HG03575 (cell line): ENCODE data around the gene WWOX.

Experiments
- ATAC-seq: cut with Tn5 transposase; IDR thresholded peaks from one replicate; pipeline ENCODE4 v1.9.1; 2021; ENCODE audit not compliant: unreplicated experiment, insufficient number of reproducible peaks, low FRiP score; ENCODE audit errors: extremely low read depth

The WWOX gene

DNA sequence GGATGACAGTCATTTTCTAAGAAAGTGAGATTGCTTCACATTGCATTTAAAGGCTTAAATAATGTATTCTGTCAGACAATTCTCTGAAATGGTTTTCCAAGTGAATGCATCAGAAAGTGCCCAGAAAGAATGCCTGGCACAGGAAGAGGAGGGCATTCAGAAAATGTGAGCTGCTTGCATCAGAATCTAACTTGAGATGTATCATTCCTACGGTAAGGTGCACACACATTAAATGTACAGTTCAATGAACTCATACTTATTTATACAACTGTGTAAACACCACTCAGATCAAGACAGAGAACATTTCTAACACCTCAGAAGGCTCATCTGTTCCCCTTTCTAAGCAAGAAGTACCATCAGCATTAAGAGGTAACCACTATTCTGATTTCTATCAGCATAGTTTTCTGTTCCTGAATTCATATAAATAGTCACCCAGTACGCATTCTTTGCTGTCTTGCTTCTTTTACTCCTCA is 863.0 kb downstream of the WWOX start:
- peak; percentile 91 for ATAC-seq

GRCh38 chr16:78967948-78968347 is 868.5 kb downstream of the WWOX start:
- ATAC-seq, result no peak

GRCh38 chr16:78969721-78970120 is 870.3 kb downstream of the WWOX start:
- no peak for ATAC-seq

DNA sequence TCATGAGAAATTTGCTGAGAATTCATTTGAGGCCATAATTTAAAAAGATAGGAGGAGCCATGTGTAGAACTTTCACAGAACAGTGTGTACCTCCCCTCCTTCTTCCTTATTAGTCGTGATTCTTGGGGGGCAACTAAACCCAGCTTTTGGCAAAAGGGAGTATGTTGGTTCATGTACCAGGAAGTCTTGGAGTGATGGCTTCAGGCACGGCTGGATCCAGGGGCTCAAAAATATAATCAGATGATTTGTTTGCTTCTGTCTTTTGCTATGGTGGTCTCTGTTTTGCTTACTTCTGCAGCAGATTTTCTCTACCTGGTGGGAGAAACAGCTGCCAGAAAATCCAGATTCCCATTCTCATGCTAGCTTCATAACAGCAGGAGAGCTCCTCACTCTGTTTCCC is 871.2 kb downstream of the WWOX start:
- no peak for ATAC-seq

DNA sequence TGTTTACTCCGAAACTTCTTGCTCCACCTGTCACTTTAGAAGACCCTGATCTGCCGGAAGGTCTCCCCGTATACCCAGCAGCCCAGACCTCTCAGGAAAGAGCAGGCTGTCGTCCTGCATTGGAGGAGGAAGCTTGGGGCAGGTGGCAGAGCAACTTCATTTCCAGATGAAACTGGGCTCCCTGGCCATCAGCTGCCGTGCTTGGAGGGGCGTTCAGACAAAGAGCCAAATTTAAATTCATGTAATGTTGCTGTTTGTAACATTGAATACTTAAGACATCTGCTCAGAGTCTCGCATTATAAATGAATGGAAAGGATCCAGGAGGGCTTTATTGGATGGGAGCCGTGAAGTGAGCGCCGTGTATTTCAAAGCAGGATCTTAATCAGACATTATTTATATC is 872.6 kb downstream of the WWOX start:
- no peak for ATAC-seq

GRCh38 chr16:78972986-78973385 is 873.5 kb downstream of the WWOX start:
- no peak for ATAC-seq

DNA sequence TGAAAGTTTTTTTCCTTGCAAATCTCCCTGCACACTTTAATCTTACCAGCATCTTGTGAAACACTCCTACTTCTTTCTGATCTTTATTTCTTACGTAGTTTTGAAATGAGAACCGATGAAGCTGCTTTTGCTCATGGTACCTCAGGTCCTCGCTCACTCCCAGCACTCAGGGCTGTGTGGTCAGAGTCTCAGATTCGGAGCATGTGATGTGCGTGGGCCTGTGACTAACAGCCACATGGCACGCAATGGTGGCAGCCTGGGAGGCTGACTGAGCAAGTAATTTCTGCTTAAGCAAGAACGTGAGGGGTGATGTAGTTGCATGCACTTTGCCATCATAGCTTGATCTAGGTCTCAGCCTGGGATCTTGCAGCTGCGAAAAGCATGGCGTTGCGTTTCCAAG is 876.8 kb downstream of the WWOX start:
- ATAC-seq, result no peak

- ATAC-seq, result no peak
Measured at GRCh38 chr16:78980825-78981224, 881.4 kb downstream of the WWOX start.

- ATAC-seq, result no peak
Measured at GRCh38 chr16:78982096-78982744, 882.8 kb downstream of the WWOX start.

DNA sequence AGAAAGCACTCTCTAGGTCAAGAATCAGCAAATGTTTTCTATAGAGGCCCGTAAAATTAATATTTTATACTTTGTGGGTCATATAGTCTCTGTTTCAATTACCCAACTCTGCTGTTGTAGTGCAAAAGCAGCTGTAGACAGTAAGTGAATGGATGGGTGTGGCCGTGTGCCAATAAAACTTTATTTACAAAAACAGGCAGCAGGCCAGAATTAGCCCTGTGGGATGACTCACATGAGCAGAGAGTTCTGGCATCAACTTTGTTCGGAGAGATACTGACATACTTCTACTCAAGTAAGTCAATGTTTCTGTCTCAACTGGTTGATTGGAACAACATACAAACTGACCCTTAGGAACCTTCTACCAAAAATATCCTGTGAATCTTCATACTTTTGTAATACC is 884.9 kb downstream of the WWOX start:
- ATAC-seq, result no peak

DNA sequence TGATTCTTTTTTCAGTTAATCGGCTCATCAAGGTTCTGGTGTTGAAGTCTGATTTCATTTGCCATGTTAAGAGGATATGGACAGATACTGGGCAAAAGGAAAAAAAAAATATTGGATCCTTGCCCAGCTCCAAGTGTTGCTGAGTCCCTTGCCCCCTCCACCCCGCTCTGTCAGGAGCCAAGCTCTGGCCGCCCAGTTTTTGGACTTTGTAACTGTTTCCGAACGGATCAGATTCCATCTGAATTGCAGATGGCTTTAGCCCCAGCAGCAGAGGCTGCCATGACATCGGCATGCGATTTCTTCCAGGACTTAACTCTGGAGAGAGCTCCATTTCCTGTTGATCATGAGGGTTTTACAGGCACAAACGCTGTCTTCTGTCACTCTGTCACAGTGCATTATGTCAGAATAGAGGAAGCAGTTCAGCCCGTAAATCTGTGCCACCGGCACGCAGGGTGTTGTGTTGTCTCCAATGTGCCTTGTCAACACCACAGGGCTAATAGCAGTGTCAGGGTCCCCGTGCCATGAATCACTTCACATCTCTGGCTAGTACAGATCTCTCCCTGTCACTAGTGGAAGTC is 885.5 kb downstream of the WWOX start:
- no peak for ATAC-seq

DNA sequence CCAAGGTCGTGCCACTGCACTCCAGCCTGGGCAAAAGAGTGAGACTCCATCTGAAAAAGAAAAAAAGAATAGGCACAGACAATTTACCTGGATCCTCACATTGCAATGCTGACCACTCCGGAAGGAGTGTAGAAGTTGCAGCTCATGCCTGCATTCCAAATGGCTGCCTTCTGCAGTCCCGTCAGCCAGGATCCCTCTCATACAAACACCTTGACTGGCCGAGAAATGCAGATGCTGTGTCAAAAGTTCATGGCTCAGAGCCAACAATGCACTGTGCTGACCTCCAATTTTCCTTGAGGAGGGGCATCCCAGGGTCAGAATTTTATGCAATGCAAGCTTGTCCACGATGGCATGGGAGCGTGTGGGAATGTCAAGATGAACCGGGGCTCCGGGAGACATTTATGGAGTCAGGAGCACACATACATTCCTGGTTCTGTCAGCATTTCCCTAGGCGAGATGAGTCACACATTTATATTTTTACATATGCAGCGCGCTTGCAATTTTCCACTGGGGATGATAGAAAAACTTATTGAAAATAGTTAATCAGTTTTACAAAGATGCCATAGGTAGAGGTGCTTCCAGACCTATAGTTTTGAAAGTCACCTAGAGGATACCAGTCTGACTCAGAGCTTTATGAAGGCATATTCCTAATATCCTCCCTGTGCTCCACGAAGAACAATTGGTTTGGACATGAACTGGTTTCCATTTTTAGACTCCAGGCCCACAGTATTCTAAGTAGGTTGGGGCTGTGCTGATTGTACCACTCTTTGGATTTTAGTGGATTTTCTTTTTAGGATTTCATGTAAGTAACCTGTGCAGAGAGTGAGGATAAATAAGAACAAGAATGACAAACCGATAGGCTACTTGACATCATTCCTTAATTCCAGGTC is 886.5 kb downstream of the WWOX start:
- ATAC-seq, result no peak

DNA sequence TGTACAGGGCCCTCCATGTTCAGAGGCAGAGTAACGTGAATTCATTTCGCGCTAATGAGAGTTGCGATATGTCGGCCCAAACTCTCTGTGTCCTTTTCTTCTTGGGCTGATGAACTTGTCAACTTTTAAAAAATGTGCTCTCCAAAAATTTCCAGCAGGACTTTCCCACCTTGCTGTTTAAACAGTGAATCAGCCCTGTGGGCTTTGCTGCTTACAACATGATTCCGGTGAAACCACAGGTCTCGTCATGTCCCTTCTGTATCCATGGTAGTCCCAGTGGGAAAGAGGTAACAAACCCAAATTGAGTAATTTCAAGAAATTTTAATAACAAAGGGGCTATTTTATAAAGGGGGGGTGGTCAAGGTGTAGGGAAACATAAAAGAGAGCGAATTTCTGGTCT is 888.2 kb downstream of the WWOX start:
- ATAC-seq, result no peak

- ATAC-seq, result no peak
Measured at GRCh38 chr16:78988361-78988969, 889.0 kb downstream of the WWOX start.

- no peak for ATAC-seq
Measured at GRCh38 chr16:78990309-78990701, 890.9 kb downstream of the WWOX start.

GRCh38 chr16:78992001-78992400 is 892.5 kb downstream of the WWOX start:
- no peak for ATAC-seq

GRCh38 chr16:78993346-78993745 is 893.9 kb downstream of the WWOX start:
- no peak for ATAC-seq

- ATAC-seq, result no peak
Measured at GRCh38 chr16:78994135-78994745, 894.8 kb downstream of the WWOX start.

DNA sequence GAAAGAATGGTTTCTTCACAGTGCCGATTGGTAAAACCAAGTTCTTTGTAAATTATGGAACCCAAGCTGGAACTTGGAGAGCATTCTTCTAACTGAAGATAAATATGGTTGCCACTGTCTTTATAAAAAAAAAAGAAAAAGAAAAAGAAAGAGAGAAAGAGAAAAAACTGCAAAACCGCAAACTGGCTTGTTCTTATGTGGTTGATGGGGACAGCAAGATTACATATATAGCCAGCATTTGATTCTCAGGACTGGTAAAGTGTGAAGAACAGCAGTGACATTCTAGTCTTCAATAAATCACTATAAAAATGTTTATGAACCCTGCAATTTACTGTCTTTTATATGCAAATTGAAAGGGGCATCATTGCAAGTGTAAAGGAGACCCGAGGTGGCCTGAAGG is 896.0 kb downstream of the WWOX start:
- ATAC-seq, result no peak
